HL-60 (cell line): Measurements from ENCODE around the gene WNT10A.

Experiments used
- DNase-seq, 2 experiments: peaks; one replicate each; pipeline ENCODE4 v3.0.0-alpha.2; 2010 to 2020; ENCODE audit warnings: low read depth in 1 of 2, low spot score in 1 of 2
- H3K27ac ChIP-seq: fragments of 250-450 bp; sonication (Bioruptor Pico); replicated peaks from 2 replicates; pipeline ENCODE4 v1.5.1; 2020; ENCODE audit warnings: mild to moderate bottlenecking, moderate library complexity
- H3K27me3 ChIP-seq: fragments of 250-450 bp; sonication (Bioruptor Pico); 2 replicates; pipeline ENCODE4 v1.5.1; 2021; ENCODE audit warnings: mild to moderate bottlenecking, moderate library complexity; ENCODE audit not compliant: insufficient read depth, poor library complexity, severe bottlenecking
- H3K4me3 ChIP-seq: replicated peaks from 2 replicates; pipeline ENCODE4 v1.5.1; 2011; ENCODE audit warnings: mild to moderate bottlenecking, control low read depth, low read length; ENCODE audit not compliant: insufficient read depth
- CTCF ChIP-seq: IDR thresholded peaks from one replicate; pipeline ENCODE4 v1.5.1; 2011; ENCODE audit warnings: low read length, control low read depth, inconsistent platforms; ENCODE audit not compliant: insufficient read depth
- GABPA ChIP-seq: IDR thresholded peaks from 2 replicates; pipeline ENCODE4 v1.6.1; 2012; ENCODE audit warnings: low read depth
- POLR2AphosphoS5 ChIP-seq: IDR thresholded peaks from 2 replicates; pipeline ENCODE4 v1.6.1; 2012; ENCODE audit warnings: low read depth
- REST ChIP-seq: IDR thresholded peaks from 2 replicates; pipeline ENCODE4 v1.6.1; 2012; ENCODE audit warnings: low read depth; ENCODE audit not compliant: insufficient replicate concordance
- SPI1 ChIP-seq: IDR thresholded peaks from 2 replicates; pipeline ENCODE4 v1.6.1; 2012; ENCODE audit warnings: low read depth, mild to moderate bottlenecking, borderline replicate concordance

The WNT10A gene

GRCh38 chr2:218861645-218862318 is 18.9 kb upstream of the WNT10A start:
- H3K4me3 ChIP-seq, result no peak overlapping the region
- H3K27me3 ChIP-seq, result peaks cover 52% of the 10 kb centered on the region
- TF ChIP-seq SPI1 (no peak), POLR2AphosphoS5 (no peak), REST (no peak), GABPA (no peak), CTCF (no peak)
- H3K27ac ChIP-seq, result no peak overlapping the region
- no peak for DNase-seq

- no peak for TF ChIP-seq SPI1
- no peak for TF ChIP-seq REST
- no peak for TF ChIP-seq GABPA
- no peak for TF ChIP-seq CTCF
- no peak for TF ChIP-seq POLR2AphosphoS5
- Histone ChIP-seq H3K27me3 (peaks cover 43% of the 10 kb centered on the region), H3K27ac (no peak overlapping the region), H3K4me3 (no peak overlapping the region)
- no peak for DNase-seq
Observed at GRCh38 chr2:218863021-218863520, 17.6 kb upstream of the WNT10A start.

- H3K27ac ChIP-seq, result no peak overlapping the region
- no peak for TF ChIP-seq CTCF
- TF ChIP-seq SPI1, result no peak
- TF ChIP-seq REST, result no peak
- no peak for TF ChIP-seq POLR2AphosphoS5
- no peak for TF ChIP-seq GABPA
- peaks cover 24% of the 10 kb centered on the region for H3K27me3 ChIP-seq
- H3K4me3 ChIP-seq, result no peak overlapping the region
- no peak for DNase-seq
Observed at GRCh38 chr2:218865396-218865795, 15.3 kb upstream of the WNT10A start.
